GM19463 (cell line): Measurements from ENCODE around the gene DGCR8.
"Not testable (repeated sequence)": the region's sequence is repeated elsewhere in the genome, so short reads cannot be mapped to it uniquely, and the experiment has no call there.

ENCODE experiments used
- ATAC-seq: cut with Tn5 transposase; IDR thresholded peaks from one replicate; pipeline ENCODE4 v1.9.1; 2021; ENCODE audit warnings: mild to moderate bottlenecking, moderate library complexity; ENCODE audit not compliant: unreplicated experiment

DGCR8 gene

DNA sequence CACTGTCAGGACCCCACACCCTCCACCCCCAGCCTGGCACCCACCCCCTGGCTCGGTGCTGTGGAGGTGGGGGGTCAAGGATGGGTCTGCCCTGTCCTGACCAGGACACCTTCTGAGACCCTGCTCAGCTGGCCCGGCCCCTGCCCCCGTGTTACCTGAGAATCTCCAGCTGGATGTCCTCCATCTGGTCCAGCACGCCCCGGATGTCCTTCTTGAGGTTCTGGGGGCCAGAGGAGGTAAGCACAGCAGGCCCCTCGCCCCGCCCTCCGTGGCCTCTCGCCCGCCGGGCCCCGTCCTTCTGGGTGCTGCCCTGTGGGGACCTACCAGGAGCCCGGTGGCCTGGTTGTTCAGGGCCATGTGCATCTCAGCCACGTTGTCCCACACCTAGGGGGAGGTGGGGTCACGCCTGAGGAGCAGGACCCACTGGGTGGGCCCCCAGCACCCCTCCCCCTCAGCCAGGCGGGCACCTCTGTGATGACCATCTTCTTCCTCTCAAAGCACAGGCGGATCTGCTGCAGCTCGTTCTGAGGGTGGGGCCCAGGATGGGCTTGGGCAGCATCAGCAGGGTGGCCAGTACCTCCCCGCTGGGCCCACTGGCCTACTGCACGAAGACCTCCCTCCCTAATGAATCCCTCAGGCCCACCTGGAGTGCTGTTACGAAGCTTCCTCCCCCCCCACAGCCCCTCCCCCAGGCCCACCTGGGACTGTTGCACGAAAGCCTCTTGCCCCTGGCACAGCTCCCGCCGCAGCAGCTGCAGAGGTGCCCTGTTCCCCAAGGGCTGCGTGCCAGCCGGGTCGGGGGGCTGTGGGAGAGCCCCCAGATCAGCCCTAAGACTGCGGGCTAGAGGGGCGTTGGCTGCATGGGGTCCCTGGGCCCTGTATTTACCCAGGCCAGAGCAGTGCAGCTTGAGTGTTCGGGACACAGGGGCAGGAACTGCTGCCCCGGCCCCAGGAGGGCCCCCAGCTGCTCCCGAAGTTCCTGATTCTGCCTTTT, 69.5 kb downstream of the DGCR8 start:
- ATAC-seq: no peak

DNA sequence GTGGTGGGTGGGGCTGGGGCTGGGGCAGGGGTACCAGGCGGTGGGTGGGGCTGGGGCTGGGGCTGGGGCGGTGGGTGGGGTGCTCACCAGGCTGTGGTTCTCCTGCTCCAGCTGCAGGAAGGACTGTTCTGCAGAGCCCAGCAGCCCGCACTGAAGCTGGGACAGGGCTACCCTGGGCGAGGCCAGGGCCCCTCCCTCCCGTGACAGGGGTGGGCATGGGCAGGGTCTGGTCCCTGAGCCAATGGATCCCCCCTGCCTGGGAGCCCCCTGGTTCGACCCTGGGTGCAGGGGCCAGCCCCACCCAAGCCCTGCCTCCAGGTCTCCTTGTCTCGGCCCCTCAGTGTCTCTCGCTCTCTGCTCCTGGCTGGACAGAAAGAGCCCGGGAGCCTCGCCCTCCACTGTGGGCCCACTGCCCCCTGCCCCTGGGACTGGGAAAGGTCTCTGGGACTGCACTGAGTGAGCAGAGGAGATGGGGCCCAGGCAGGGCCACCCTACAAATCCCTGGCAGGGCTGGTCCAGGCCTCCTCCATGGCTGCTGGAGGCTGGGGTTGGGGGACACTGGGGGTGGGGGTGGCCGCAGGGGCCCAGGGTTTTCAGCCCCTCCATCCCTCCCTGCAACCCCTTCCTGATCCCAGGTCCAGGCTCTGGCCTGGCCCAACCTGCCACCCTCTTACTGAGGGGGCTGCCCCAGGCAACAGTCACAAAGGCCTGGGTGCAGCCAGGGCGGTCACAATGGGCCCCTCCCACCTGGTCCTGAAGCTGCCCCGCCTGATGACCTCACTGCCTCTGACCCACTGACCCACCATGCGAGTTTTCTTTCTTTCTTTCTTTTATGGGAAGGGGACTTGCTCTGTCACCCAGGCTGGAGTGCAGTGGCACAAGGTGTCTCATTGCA, 70.6 kb downstream of the DGCR8 start, which contains the start of gene CCDC188:
CCDC188 (minus strand) TSS at position 675 of the 895 bp plus-strand sequence; CDS start at position 606, 69 bp downstream.
- ATAC-seq: no peak

DNA sequence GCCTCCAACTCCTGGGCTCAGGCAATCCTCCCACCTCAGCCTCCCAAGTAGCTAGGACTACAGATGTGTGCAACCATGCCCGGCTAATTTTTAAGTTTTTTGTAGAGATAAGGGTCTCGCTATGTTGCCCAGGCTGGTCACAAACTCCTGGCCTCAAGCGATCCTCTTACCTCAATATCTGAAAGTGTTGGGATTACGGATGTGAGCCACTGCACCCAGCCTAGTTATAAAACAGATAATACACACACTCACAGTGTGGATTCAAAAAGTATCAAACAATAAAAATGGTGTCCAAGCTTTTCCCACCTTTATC, 71.2 kb downstream of the DGCR8 start:
- ATAC-seq: no peak

DNA sequence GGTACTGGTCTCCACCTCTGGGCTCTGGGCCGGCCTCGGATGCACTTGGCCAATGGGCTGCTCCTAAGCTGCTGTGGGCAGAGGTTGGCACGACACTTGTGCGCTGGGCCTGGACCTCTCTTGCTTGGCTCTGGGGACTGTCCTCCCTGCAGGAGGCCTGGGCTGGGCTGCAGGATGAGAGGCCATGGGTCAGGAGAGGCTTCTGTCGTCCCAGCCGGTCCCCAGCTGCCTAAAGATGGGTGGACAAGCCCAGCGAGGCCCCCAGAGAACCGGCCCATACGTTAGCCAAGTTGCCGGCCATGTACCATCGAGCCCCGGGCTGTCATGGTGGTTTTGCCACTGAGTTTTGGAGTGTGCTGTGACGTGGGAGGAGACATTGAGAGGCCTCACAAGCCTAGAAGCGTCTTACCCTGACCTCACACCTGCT, 72.4 kb downstream of the DGCR8 start:
- ATAC-seq: no peak

DNA sequence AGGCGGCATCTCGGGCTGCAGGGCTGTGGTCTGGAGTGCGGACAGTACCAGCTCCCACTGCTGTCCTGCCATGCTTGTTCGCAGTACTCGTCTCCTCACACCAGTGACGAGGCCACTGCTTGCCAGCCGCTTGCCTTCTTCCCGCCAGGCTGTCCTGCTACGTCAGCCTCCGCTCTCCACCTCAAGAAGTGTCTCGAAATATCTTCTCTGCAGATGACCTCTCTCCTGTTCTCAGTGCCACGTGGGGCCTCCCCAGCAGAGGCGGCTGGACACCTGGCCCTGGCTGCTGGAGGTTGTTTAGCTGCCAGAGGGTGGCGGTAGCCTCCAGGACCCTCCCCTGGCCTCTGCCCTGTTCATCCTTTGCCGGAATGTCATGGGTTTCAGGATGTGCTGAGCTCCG, 73.9 kb downstream of the DGCR8 start:
- no peak for ATAC-seq

DNA sequence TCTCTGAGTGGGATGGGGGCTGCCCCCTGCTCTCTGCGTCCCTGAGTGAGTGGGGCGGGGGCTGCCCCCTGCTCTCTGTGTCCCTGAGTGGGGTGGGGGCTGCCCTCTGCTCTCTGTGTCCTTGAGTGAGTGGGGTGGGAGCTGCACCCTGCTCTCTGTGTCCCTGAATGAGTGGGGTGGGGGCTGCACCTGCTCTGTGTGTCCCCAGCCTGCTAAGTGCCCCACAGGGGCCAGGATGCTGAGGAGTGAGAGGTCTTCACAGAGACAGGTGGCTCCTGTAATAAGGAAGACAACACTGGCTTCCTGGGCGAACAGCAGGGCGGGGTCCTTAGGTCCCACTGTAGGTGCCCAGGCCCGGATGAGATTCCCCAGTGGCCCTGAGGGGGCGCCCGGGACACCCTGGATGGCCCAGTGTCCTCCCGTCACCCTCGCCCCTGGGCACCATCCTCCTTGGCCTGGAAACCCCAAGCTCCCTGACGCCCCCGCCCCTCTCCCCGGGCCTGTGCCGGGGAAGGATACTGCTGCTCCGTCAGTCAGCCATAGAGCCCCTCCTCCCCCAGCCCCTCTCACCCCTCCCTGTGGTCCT, 74.7 kb downstream of the DGCR8 start:
- no peak for ATAC-seq

DNA sequence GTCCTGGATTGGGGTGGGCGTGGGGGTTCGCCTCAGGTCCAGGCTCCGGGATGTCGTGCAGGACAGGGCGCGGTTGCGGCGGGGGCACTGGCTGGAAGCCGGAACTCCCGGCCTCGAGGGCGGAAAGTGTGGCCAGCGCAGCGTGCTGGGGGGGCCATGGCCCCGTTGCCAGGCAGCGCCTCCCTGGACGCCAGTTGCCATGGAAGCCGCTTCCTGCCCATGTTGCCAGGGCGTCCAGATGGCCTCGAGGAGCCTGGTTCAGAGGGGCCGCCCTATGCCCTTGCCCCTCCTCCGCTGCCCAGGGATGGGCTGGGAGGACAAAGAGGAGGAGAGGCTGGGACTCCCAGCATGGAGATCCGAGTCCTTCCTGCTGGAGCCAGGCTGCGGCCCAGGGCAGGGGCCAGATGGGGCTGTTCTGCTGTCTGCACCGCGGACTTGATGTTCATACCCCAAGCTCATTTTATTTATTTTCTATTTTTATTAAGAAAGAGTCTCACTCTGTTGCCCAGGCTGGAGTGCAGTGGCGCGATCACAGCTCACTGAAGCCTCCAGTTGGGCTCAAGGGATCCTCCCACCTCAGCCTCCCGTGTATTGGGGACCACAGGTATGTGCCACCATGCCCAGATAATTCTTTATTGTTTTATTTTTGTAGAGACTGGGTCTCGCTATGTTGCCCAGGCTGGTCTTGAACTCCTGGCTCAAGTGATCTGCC, 75.4 kb downstream of the DGCR8 start:
- ATAC-seq: no peak

DNA sequence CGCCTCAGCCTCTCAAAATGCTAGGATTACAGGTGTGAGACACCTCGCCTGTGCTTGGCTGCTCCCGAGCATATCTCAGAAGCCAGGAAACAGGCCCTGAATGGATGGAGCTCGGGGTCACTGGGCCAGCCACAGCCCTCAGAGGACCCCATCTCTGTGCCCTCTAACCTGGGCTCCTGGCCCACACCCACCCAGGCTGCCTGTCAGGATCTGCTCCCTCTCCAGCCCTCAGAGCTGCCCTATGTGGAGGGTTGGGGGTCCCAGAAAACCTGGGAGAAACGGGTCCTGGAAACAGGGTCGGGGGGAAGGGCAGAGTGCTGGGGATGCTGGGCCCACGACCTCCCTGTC, 76.0 kb downstream of the DGCR8 start:
- ATAC-seq: no peak

DNA sequence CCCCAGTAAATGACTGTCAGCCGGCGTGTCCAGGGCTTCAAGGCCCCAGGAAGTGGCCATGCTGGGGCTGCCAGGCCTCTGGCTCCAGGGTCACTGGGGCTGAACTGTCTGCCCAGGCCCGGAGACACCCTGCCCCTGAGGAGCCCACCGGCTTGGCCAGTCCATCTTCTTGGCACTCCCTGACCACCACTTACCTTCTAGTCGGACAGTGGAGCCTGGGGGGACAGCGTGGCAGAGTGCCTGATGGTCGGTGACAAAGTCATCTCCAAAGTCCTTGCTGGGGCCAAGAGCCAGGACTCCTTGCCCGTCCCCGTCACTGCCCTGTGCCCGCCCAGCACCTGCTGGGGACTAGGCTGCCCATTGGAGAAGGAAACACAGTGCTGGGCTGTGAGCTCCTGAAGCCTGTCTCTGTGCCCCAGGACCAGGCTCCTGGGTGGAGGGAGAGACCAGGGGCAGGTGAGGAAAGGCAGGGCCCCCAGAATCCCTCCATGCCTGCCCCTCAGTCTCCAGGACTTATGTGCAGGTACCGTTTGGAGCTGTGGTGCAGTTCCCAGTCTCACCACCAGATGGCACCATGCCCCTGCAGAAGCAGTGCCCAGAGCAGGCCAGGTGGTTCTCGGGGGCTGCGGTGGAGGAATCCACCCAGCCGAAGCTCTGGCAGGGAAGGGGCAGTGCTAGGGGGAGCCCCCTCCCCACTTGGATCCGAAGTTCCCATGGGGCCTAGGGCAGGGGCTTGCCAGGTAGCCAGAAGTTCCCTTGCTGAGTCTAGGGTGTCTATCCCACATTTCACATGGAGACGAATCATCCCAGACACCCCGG, 76.8 kb downstream of the DGCR8 start:
- ATAC-seq: no peak

DNA sequence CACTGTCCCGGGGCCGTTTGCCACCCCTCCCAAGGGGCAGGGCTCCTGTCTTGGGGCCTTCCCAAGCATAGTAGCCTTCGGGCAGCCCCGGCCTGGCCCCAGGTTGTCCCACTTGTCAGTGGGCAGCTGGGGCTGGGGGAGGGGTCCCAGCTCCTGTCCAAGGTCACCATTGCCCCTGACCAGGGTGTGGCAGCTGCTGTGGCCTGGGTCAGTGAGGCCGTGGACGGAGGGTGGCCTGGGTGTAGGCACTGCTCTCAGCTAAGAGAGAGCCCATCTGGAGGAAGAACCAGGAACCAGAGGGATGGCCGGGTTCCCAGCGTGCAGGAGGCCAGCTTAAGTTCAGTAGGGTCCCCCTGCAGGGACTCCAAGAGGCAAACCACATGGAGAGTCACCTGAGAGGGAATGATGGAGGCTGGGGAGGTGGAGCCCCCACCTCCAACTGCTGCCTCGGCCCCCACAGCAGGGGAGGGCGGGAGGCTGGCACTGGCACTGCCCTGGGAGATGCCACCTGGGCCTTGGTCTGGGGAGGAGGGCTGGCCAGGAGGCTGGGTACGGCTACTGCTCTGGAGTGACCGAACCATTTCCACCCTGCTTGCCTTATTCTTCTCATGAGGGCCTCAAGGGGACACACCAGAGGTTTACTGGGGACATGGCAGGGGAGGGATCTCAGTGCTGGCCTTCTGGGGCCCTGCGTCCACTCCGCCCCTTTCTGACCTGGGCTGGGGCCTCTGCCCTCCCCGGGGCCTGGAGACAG, 77.6 kb downstream of the DGCR8 start:
- ATAC-seq: no peak

DNA sequence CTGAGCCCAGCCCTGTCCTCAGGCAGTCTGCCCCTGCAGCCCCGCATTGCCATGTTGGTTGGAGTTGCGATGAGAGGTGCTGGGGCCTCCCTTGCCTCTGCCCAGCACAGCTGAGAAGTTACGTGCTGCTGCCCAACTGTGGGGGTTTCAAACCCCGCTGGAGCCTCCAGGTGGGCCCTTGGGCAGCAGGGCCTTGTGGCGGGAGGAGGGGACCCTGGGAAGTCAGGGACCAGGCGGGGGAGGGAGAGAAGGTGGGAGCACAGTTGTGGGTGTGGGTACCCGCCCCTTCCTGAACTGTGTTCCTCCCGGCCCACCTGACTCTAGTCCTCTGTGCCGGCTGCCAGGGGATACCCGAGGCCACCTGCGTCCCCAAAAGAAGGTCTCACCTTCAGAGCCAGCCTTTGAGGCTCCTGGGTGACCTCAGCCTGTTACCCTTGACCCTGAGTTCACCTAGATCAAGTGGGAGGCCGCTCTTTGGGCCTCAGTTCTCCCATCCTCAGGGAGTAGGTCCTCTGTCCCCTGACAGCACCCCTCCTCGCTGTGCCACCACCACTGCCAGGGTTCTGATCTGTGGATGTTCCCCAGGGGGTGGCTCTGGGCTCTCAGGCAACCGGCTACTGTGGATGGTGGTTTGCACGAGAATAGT, 78.5 kb downstream of the DGCR8 start:
- ATAC-seq: no peak

DNA sequence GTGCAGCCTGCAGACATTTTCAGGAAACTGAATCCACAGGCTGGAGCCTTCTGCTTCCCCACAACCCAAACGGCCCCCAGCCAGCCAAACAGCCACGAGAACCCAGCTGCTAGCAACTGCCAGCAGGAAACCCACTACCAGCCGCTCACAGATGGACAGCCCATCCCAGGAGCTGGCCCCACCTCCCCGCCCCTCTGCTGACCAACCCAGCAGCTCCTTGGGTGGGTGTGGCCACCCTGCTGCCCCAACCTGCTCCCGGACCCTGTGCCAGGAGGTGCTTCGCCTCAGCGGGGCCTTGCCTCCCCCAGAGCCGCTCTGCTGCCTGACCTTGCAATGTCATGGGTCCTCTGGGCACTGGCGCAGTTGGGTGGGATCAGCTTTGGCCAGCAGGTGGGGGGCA, 79.0 kb downstream of the DGCR8 start:
- no peak for ATAC-seq

DNA sequence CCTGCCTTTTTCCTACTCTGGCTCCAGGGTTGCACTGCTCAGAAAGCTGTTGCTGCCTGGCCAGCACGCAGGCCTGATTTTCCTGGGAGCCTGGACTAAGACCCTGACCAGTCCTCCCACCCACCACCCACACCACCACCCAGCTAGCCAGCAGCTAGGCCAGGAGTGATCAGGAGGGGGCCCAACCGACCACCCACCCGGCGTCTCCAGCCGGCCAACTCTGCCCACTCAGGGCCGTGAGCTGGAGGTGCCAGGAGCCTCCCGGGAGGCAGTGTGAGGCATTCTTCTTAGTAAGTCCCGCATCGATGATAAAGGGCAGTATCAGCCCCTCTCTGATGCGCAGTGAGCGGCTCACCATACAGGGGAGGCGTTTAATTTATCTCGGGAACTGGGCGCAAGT, 79.5 kb downstream of the DGCR8 start:
- ATAC-seq: not testable (repeated sequence)

DNA sequence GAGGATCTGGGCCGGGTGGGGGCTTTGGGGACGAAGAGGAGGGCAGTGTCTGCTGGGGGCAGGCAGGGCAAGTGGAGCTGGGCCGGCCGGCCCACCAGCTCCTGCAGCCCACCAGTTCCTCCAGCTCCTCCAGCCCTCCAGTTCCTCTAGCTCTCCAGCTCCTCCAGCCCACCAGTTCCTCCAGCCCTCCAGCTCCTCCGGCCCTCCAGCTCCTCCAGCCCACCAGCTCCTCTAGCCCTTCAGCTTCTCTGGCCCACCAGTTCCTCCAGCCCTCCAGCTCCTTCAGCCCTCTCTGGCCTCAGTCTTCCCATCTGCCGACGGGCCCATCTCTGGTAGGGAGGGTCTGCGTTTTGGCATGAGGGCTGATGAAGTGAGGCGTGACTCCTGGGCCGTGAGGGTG, 80.0 kb downstream of the DGCR8 start:
- no peak for ATAC-seq
